A673 (cell line): ENCODE measurements around the gene ZNF592. TPM values are rescaled to one million over a fixed set of nuclear protein-coding genes. Genes with fewer than 3 reads are reported as not detected.

Source experiments
- BruUV-seq: library from RNA; stranded (reverse); fragments of 400-500 nt; replicated peaks from 2 replicates; lab custom pipeline; 2021; lab: Mats Ljungman, UMichigan
- CTCF ChIA-PET: fragments of 300-600 bp; sonication (Branson Sonifier 250); formaldehyde crosslinking; loops from one replicate; lab custom pipeline; 2022; ENCODE audit warnings: antibody characterized with exemption; lab: Charles Lee
- POLR2A ChIA-PET: fragments of 300-600 bp; sonication (Branson Sonifier 250); formaldehyde crosslinking; loops from one replicate; lab custom pipeline; 2022; ENCODE audit warnings: antibody characterized with exemption; ENCODE audit not compliant: low non-redundant PET; lab: Charles Lee
- DNase-seq: peaks from one replicate; pipeline ENCODE4 v3.0.0-alpha.2; 2015; ENCODE audit warnings: low spot score
- H3K27ac ChIP-seq: fragments of 200-600 bp; sonication (generic); 2 replicates; pipeline ENCODE4 v1.5.1; 2016; ENCODE audit warnings: mixed run types, low read depth, mild to moderate bottlenecking, mixed read lengths, antibody characterized with exemption, low read length; ENCODE audit not compliant: poor library complexity, severe bottlenecking
- H3K27me3 ChIP-seq: fragments of 200-600 bp; sonication (generic); replicated peaks from 2 replicates; pipeline ENCODE4 v1.6.1; 2017; ENCODE audit warnings: mixed run types, low read depth, mild to moderate bottlenecking, mixed read lengths, antibody characterized with exemption, low read length; ENCODE audit not compliant: insufficient read depth, poor library complexity
- H3K36me3 ChIP-seq: fragments of 200-600 bp; sonication (generic); 2 replicates; pipeline ENCODE4 v1.6.1; 2016; ENCODE audit warnings: mixed run types, mild to moderate bottlenecking, mixed read lengths, antibody characterized with exemption, low read length; ENCODE audit not compliant: insufficient read depth, poor library complexity, severe bottlenecking
- H3K4me1 ChIP-seq: fragments of 200-600 bp; sonication (generic); 2 replicates; pipeline ENCODE4 v1.6.1; 2017; ENCODE audit warnings: mixed run types, mild to moderate bottlenecking, mixed read lengths, antibody characterized with exemption, low read length; ENCODE audit not compliant: insufficient read depth, poor library complexity, severe bottlenecking
- H3K4me3 ChIP-seq: fragments of 200-600 bp; sonication (generic); 2 replicates; pipeline ENCODE4 v1.5.1; 2016; ENCODE audit warnings: low read depth, mixed run types, mild to moderate bottlenecking, mixed read lengths, low read length; ENCODE audit not compliant: poor library complexity, severe bottlenecking
- H3K9me3 ChIP-seq: fragments of 200-600 bp; sonication (generic); 2 replicates; pipeline ENCODE4 v1.6.1; 2016; ENCODE audit warnings: mixed run types, low read depth, mild to moderate bottlenecking, mixed read lengths, antibody characterized with exemption, low read length; ENCODE audit not compliant: poor library complexity, severe bottlenecking
- EZH2 ChIP-seq: fragments of 200-600 bp; sonication (generic); IDR thresholded peaks from 2 replicates; pipeline ENCODE4 v1.6.1; 2017; ENCODE audit warnings: borderline replicate concordance, low read depth, mild to moderate bottlenecking, mixed read lengths, antibody characterized with exemption, low read length; ENCODE audit not compliant: poor library complexity, severe bottlenecking
- intact Hi-C: fragments of 100-400 bp; cut with micrococcal nuclease; formaldehyde crosslinking; loops from one replicate; pipeline ENCODE4 v1.10.0; 2022; ENCODE audit not compliant: unreplicated experiment
- total RNA-seq: library from RNA; stranded (reverse); gene quantifications from 2 replicates; pipeline ENCODE4 v1.2.3, GENCODE V29; 2021
- TF ChIP-seq, protein P1 (sequence below): fragments of 300-800, 200-600 bp; sonication (generic); conservative IDR thresholded peaks from 2 replicates; pipeline ENCODE4 v1.5.1; 2017; ENCODE audit warnings: low read depth, mild to moderate bottlenecking, antibody characterized with exemption, low read length, moderate library complexity, mixed read lengths

ZNF592 gene
- total RNA-seq, 1 experiment from 2014 or later, result 37.2 TPM

DNA sequence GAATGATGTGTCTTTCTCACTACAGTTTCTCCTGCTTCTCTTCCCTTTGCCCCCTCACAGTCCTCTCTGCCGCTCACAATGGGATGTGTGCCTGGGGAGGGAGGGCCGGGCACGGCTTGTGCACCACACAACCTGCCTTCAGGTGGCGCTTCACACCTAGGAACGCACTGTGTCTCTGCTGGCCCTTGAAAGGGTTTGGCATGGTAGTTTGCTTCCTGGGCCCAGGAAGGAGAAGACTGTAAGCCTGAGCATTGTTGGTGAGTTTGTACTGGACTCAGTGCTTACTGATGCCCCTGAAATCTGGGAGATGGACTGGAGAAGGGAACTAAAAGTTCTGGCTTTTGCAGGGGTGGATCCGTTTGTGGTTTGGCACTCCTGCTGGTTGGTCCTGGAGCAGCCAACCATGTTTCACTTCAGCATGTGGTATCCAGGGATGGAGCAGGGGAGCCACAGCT, 78.0 kb downstream of the ZNF592 start:
- H3K4me1 ChIP-seq, result no peaks in the 10 kb centered on the region
- ChIA-PET CTCF (no interaction called here), POLR2A (no interaction called here)
- no peaks in the 10 kb centered on the region for H3K36me3 ChIP-seq
- no peaks in the 10 kb centered on the region for H3K9me3 ChIP-seq
- no peak overlapping the region for H3K4me3 ChIP-seq
- no peaks in the 10 kb centered on the region for H3K27me3 ChIP-seq
- no peak overlapping the region for H3K27ac ChIP-seq
- TF ChIP-seq EZH2, result no peak
- TF ChIP-seq, protein P1, sequence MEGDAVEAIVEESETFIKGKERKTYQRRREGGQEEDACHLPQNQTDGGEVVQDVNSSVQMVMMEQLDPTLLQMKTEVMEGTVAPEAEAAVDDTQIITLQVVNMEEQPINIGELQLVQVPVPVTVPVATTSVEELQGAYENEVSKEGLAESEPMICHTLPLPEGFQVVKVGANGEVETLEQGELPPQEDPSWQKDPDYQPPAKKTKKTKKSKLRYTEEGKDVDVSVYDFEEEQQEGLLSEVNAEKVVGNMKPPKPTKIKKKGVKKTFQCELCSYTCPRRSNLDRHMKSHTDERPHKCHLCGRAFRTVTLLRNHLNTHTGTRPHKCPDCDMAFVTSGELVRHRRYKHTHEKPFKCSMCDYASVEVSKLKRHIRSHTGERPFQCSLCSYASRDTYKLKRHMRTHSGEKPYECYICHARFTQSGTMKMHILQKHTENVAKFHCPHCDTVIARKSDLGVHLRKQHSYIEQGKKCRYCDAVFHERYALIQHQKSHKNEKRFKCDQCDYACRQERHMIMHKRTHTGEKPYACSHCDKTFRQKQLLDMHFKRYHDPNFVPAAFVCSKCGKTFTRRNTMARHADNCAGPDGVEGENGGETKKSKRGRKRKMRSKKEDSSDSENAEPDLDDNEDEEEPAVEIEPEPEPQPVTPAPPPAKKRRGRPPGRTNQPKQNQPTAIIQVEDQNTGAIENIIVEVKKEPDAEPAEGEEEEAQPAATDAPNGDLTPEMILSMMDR, result peak; percentile 46
- BruUV-seq, result no TSS peak
- intact Hi-C loops, result no loop called here
- DNase-seq, result peak; percentile 32

DNA sequence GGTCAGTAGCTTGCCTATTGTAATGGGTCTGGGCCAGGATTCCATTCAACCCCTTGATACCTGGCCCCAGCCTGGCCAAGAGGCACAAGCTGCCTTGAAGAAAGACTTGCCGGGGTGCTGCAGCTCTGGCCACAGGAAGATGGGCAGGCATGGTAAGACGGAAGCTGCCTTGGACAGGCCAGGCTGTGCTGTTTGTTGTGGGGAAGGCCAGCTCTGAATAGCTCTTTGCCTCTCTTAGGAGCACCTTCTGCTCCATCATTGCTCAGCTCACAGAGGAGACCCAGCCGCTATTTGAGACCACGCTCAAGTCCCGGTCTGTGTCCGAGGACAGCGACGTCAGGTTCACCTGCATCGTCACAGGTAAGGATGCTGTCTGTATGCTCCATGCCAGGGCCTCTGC, 78.9 kb downstream of the ZNF592 start:
- intact Hi-C loops, result no loop called here
- Histone ChIP-seq H3K36me3 (no peaks in the 10 kb centered on the region), H3K4me3 (no peak overlapping the region), H3K27me3 (no peaks in the 10 kb centered on the region), H3K27ac (no peak overlapping the region), H3K4me1 (no peaks in the 10 kb centered on the region), H3K9me3 (no peaks in the 10 kb centered on the region)
- no TSS peak for BruUV-seq
- POLR2A ChIA-PET, result no interaction called here
- no peak for DNase-seq
- no peak for TF ChIP-seq EZH2
- TF ChIP-seq, protein P1, result no peak
- CTCF ChIA-PET, result no interaction called here

DNA sequence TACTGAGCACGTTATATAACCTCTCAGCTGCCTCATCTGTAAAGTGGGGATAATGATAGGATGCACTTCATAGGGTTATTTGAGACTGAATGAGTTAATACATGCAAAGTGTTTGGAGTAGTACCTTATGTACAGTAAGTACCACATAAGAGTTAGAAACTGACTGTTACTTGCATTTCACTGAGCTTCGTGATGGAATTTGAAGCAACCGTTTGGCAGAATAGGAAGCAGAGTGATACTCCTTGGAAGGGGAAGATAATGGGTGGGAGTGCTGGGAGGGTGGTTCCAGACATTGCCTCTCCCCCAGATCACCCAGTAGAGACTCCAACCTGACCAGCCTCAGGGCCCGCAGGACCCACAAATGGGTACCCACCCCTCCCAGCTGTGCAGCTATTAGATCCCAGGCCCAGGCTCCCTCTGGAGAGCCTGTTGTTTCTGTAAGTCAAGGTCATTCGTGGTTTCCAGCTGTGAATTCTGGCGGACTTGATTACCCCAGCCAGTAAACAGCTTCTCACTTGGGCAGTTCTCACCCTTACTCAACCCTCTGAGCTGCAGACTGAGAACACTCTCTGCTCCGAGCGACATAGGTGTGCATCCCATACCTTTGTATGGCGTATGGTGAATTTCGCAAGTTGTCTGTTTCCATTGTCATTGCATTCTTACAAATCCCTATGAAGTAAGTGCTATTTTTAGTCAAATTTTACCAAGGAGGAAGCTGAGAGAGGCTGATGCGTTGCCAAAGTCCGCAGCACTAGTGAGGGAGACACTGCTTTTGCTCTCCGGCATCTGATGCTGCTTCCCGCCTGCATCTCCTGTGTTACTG, 79.9 kb downstream of the ZNF592 start:
- Histone ChIP-seq H3K36me3 (no peaks in the 10 kb centered on the region), H3K4me3 (no peak overlapping the region), H3K27ac (no peak overlapping the region), H3K9me3 (no peaks in the 10 kb centered on the region), H3K27me3 (no peaks in the 10 kb centered on the region), H3K4me1 (no peaks in the 10 kb centered on the region)
- DNase-seq, result no peak
- BruUV-seq, result no TSS peak
- POLR2A ChIA-PET, result interaction anchor here (0.6 kb wide), 1 partner anchor 12 kb away, joined by 3 read pairs; no protein-coding TSS in a partner anchor
- intact Hi-C loops, result no loop called here
- CTCF ChIA-PET, result no interaction called here
- TF ChIP-seq, protein P1, result no peak
- TF ChIP-seq EZH2, result no peak
